K562 (cell line): ENCODE measurements around the gene TTBK1. TPM values are rescaled to one million over a fixed set of nuclear protein-coding genes. Genes with fewer than 3 reads are reported as not detected.

Source experiments
- ATF7 ChIP-seq: fragments of 450-650 bp; IDR thresholded peaks from 2 replicates; pipeline ENCODE4 v1.7.1; 2014; ENCODE audit warnings: mild to moderate bottlenecking, moderate library complexity
- CREM ChIP-seq: IDR thresholded peaks from 2 replicates; pipeline ENCODE4 v1.6.1; 2014; ENCODE audit warnings: antibody characterized with exemption, low read depth
- DMBX1 ChIP-seq: fragments of 250-450 bp; sonication (Bioruptor Pico); IDR thresholded peaks from 2 replicates; pipeline ENCODE4 v1.8.0; 2022; ENCODE audit warnings: inconsistent platforms, mild to moderate bottlenecking, moderate library complexity, borderline replicate concordance
- FOXK1 ChIP-seq: sonication (generic); formaldehyde crosslinking; IDR thresholded peaks from 2 replicates; pipeline ENCODE4 v1.8.0; 2022; ENCODE audit warnings: missing genetic modification reagents, mild to moderate bottlenecking, borderline replicate concordance
- KLF13 ChIP-seq: fragments of 450-650 bp; IDR thresholded peaks from 2 replicates; pipeline ENCODE4 v1.6.1; 2016; ENCODE audit warnings: missing genetic modification characterization, low read depth, mild to moderate bottlenecking, missing compliant biosample characterization, moderate library complexity, borderline replicate concordance
- MAZ ChIP-seq, 2 experiments: fragments of 450-650 bp in 1 of 2; sonication (generic) in 1 of 2; formaldehyde crosslinking; IDR thresholded peaks in 1 of 2; conservative IDR thresholded peaks in 1 of 2; 2 replicates each; pipeline versions ENCODE4 v1.4.0 to v1.5.0; 2020; ENCODE audit warnings: mild to moderate bottlenecking in 1 of 2, missing genetic modification reagents in 1 of 2
- MEF2A ChIP-seq: IDR thresholded peaks from 2 replicates; pipeline ENCODE4 v1.6.1; 2011; ENCODE audit warnings: low read depth, mild to moderate bottlenecking, low read length, moderate library complexity; ENCODE audit not compliant: control insufficient read depth
- NONO ChIP-seq, 2 experiments: fragments of 200-400 bp in 1 of 2; fragments of 450-650 bp in 1 of 2; formaldehyde crosslinking in 1 of 2; IDR thresholded peaks; 2 replicates each; pipeline ENCODE4 v1.6.1; 2017; ENCODE audit warnings: low read depth in 2 of 2, mild to moderate bottlenecking in 2 of 2, moderate library complexity in 2 of 2, low read length in 1 of 2
- PRPF4 ChIP-seq: fragments of 200-400 bp; formaldehyde crosslinking; IDR thresholded peaks from one replicate; pipeline ENCODE4 v1.6.1; 2017; ENCODE audit warnings: low read length, low read depth, mild to moderate bottlenecking; ENCODE audit not compliant: insufficient read depth, poor library complexity, severe bottlenecking
- RB1 ChIP-seq: fragments of 450-650 bp; IDR thresholded peaks from 2 replicates; pipeline ENCODE4 v1.6.1; 2017; ENCODE audit warnings: low read depth, mild to moderate bottlenecking
- REST ChIP-seq, 2 experiments: fragments of 450-650 bp; formaldehyde crosslinking in 1 of 2; IDR thresholded peaks; 2 replicates each; pipeline versions ENCODE4 v1.4.0 to v1.6.1; 2014 to 2020; ENCODE audit warnings: mild to moderate bottlenecking in 2 of 2, borderline replicate concordance in 1 of 2, low read depth in 1 of 2
- RFX1 ChIP-seq: fragments of 450-650 bp; IDR thresholded peaks from 2 replicates; pipeline ENCODE4 v1.6.1; 2016; ENCODE audit warnings: mild to moderate bottlenecking, moderate library complexity
- RNF2 ChIP-seq: sonication (generic); IDR thresholded peaks from 2 replicates; pipeline ENCODE4 v1.6.1; 2016
- SP1 ChIP-seq: sonication (generic); formaldehyde crosslinking; IDR thresholded peaks from 2 replicates; pipeline ENCODE4 v1.8.1; 2022; ENCODE audit warnings: mild to moderate bottlenecking, missing genetic modification reagents
- SREBF1 ChIP-seq: fragments of 150-350 bp; IDR thresholded peaks from 2 replicates; pipeline ENCODE4 v1.6.1; 2014; ENCODE audit warnings: antibody characterized with exemption, low read depth, low read length, borderline replicate concordance
- TEAD4 ChIP-seq, 2 experiments: sonication (generic) in 1 of 2; formaldehyde crosslinking in 1 of 2; IDR thresholded peaks; 2 replicates each; pipeline versions ENCODE4 v1.6.1 to v1.8.0; 2012 to 2022; ENCODE audit warnings: borderline replicate concordance in 1 of 2, inconsistent platforms in 1 of 2, low read length in 1 of 2, mild to moderate bottlenecking in 1 of 2, missing genetic modification reagents in 1 of 2
- ZBTB1 ChIP-seq: sonication (generic); formaldehyde crosslinking; IDR thresholded peaks from 2 replicates; pipeline ENCODE4 v1.8.1; 2023; ENCODE audit warnings: missing genetic modification reagents, low read depth, mild to moderate bottlenecking, borderline replicate concordance
- ZNF232 ChIP-seq: sonication (generic); formaldehyde crosslinking; IDR thresholded peaks from 2 replicates; pipeline ENCODE4 v1.8.0; 2022; ENCODE audit warnings: mild to moderate bottlenecking, missing genetic modification reagents
- polyA plus RNA-seq, 8 experiments: library from polyadenylated mRNA; depleted of rRNA in 4 of 8; stranded (reverse) in 5 of 8; unstranded in 3 of 8; fragments of >200 nt; fragmentation: Nextera tagmentation in 2 of 8; fragmentation: Illumina TruSeq in 1 of 8; extraction: Ambion mirVana in 2 of 8; extraction: Trizol in 1 of 8; gene quantifications; 2 replicates each; pipeline versions ENCODE4 v1.2.1 to v1.2.3, GENCODE V29; 2011 to 2014; ENCODE audit warnings: inconsistent platforms in 1 of 8, missing spikeins in 1 of 8
- total RNA-seq, 7 experiments: library from RNA; depleted of rRNA in 6 of 7; stranded (reverse); fragments of >200 nt in 6 of 7; fragmentation: Illumina TruSeq in 2 of 7; extraction: Trizol in 2 of 7; gene quantifications; 2 replicates each; pipeline versions ENCODE4 v1.2.1 to v1.2.3, GENCODE V29; 2011 to 2021; ENCODE audit warnings: low replicate concordance in 1 of 7

The TTBK1 gene
- total and polyA plus RNA-seq, 9 of the 15 experiments (the other 6 are each of a cell fraction or from before 2014, with no cell fraction given), result not detected

GRCh38 chr6:43246301-43247113 is 3.2 kb downstream of the TTBK1 start (continued):
- 0 out of 2 replicates have a peak, but pooled peaks have one; percentile 36 for TF ChIP-seq RB1
- TF ChIP-seq REST (IDR thresholded peaks at IDR 0.05; ENCODE audit: borderline replicate concordance), result peak; percentile 85
- TF ChIP-seq REST (CRISPR knock-in tag; IDR thresholded peaks at IDR 0.05; ENCODE audit: low read depth), result 0 out of 2 replicates have a peak, but pooled peaks have one; percentile 16
- no peak for TF ChIP-seq DMBX1 (CRISPR knock-in tag)
- TF ChIP-seq ZBTB1 (CRISPR knock-in tag), result 0 out of 2 replicates have a peak, but pooled peaks have one; percentile 28
- peak in 1 of 2 experiments; percentile 77; a peak in 2 of 4 replicates for TF ChIP-seq MAZ (CRISPR knock-in tag; conservative IDR thresholded peaks at IDR 0.05 in 1 of 2, IDR thresholded peaks at IDR 0.05 in 1 of 2)
- no peak for TF ChIP-seq KLF13 (tag)
- 0 out of 2 replicates have a peak, but pooled peaks have one; percentile 38 for TF ChIP-seq RNF2
- TF ChIP-seq PRPF4, result no peak
- no peak for TF ChIP-seq RFX1
- 0 out of 2 replicates have a peak, but pooled peaks have one; percentile 4 for TF ChIP-seq TEAD4 (IDR thresholded peaks at IDR 0.05; ENCODE audit: low read length)
- TF ChIP-seq TEAD4 (CRISPR knock-in tag; IDR thresholded peaks at IDR 0.05; ENCODE audit: borderline replicate concordance), result no peak
- TF ChIP-seq ZNF232, result no peak
- TF ChIP-seq CREM, result no peak
- no peak for TF ChIP-seq SREBF1
- TF ChIP-seq SP1 (CRISPR knock-in tag), result peak; percentile 77
- TF ChIP-seq MEF2A, result no peak
- peak; percentile 79 for TF ChIP-seq ATF7
- 0 out of 4 replicates have a peak, but pooled peaks of 1 of the 2 experiments have one; percentile 23 for TF ChIP-seq NONO (IDR thresholded peaks at IDR 0.05; ENCODE audit: low read depth in 2 of 2, low read length in 1 of 2)
- TF ChIP-seq FOXK1 (CRISPR knock-in tag), result 0 out of 2 replicates have a peak, but pooled peaks have one; percentile 35
